Suprapubic skin (tissue), 3 donors: ENCODE data around the gene PIK3CD.
"Not testable (repeated sequence)": the region's sequence is repeated elsewhere in the genome, so short reads cannot be mapped to it uniquely, and the experiment has no call there.

Experiments
- POLR2AphosphoS5 ChIP-seq, 3 donors: sonication (generic); formaldehyde crosslinking; IDR thresholded peaks; one replicate each; pipeline ENCODE4 v1.6.1; 2017; ENCODE audit warnings: antibody characterized with exemption in 3 of 3
- TF ChIP-seq, protein P1 (sequence below), 2 donors: fragments of 200-600 bp in 1 of 2; fragments of 450-650 bp in 1 of 2; sonication (generic) in 1 of 2; IDR thresholded peaks; one replicate each; pipeline ENCODE4 v1.5.1; 2016 to 2019; ENCODE audit warnings: antibody characterized with exemption in 2 of 2, mild to moderate bottlenecking in 1 of 2, moderate library complexity in 1 of 2

DNA sequence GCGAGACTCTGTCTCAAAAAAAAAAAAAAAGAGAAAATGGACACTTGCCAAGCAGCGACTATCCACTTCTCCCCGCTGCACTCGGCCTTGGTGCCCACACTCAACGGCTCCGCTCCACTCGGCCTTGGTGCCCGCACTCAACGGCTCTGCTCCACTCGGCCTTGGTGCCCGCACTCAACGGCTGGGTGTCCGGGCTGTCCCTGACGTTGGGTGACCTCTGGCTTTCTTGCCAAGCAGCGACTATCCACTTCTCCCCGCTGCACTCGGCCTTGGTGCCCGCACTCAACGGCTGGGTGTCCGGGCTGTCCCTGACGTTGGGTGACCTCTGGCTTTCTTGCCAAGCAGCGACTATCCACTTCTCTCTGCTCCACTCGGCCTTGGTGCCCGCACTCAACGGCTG, 110.9 kb downstream of the PIK3CD start:
- TF ChIP-seq, protein P1, sequence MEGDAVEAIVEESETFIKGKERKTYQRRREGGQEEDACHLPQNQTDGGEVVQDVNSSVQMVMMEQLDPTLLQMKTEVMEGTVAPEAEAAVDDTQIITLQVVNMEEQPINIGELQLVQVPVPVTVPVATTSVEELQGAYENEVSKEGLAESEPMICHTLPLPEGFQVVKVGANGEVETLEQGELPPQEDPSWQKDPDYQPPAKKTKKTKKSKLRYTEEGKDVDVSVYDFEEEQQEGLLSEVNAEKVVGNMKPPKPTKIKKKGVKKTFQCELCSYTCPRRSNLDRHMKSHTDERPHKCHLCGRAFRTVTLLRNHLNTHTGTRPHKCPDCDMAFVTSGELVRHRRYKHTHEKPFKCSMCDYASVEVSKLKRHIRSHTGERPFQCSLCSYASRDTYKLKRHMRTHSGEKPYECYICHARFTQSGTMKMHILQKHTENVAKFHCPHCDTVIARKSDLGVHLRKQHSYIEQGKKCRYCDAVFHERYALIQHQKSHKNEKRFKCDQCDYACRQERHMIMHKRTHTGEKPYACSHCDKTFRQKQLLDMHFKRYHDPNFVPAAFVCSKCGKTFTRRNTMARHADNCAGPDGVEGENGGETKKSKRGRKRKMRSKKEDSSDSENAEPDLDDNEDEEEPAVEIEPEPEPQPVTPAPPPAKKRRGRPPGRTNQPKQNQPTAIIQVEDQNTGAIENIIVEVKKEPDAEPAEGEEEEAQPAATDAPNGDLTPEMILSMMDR (IDR thresholded peaks at IDR 0.05): not testable (repeated sequence)
- not testable (repeated sequence) for TF ChIP-seq POLR2AphosphoS5 (IDR thresholded peaks at IDR 0.05)
